HepG2 (cell line): ENCODE results near the gene PLEKHA6.

ENCODE experiments used
- ATF7-NPFF ChIP-seq: sonication (generic); formaldehyde crosslinking; IDR thresholded peaks from 2 replicates; pipeline ENCODE4 v1.8.1; 2023; ENCODE audit warnings: mild to moderate bottlenecking, low read depth, missing genetic modification reagents, moderate library complexity
- CBX5 ChIP-seq: sonication (generic); formaldehyde crosslinking; IDR thresholded peaks from 2 replicates; pipeline ENCODE4 v1.4.0; 2020; ENCODE audit warnings: missing genetic modification reagents, borderline replicate concordance
- NFYB ChIP-seq: sonication (generic); formaldehyde crosslinking; IDR thresholded peaks from 2 replicates; pipeline ENCODE4 v1.4.0; 2020; ENCODE audit warnings: missing genetic modification reagents
- POLR2A ChIP-seq, 2 experiments: IDR thresholded peaks; 2 replicates each; pipeline ENCODE4 v1.6.1; 2011; ENCODE audit warnings: low read depth in 2 of 2, low read length in 2 of 2, mild to moderate bottlenecking in 1 of 2, moderate library complexity in 1 of 2; ENCODE audit not compliant: insufficient read depth in 1 of 2
- RELA ChIP-seq: sonication (generic); formaldehyde crosslinking; IDR thresholded peaks from 2 replicates; pipeline ENCODE4 v1.4.0; 2020; ENCODE audit warnings: missing genetic modification reagents
- SRSF9 ChIP-seq: fragments of 200-400 bp; formaldehyde crosslinking; IDR thresholded peaks from 2 replicates; pipeline ENCODE4 v1.6.1; 2018; ENCODE audit warnings: borderline replicate concordance, mild to moderate bottlenecking, low read depth, low read length; ENCODE audit not compliant: insufficient read depth, poor library complexity, severe bottlenecking
- ZFX ChIP-seq: sonication (generic); formaldehyde crosslinking; IDR thresholded peaks from 2 replicates; pipeline ENCODE4 v1.4.0; 2020; ENCODE audit warnings: mild to moderate bottlenecking, low read depth, missing genetic modification reagents, moderate library complexity
- ZNF138 ChIP-seq: sonication (generic); formaldehyde crosslinking; IDR thresholded peaks from 2 replicates; pipeline ENCODE4 v1.5.0; 2020; ENCODE audit warnings: mild to moderate bottlenecking, low read depth, missing genetic modification reagents
- TF ChIP-seq, protein P1 (sequence below), 2 experiments: sonication (generic) in 1 of 2; formaldehyde crosslinking in 1 of 2; IDR thresholded peaks; 2 replicates each; pipeline versions ENCODE4 v1.5.1 to v1.6.1; 2011 to 2020; ENCODE audit warnings: borderline replicate concordance in 1 of 2, low read depth in 1 of 2, low read length in 1 of 2, mild to moderate bottlenecking in 1 of 2, missing genetic modification reagents in 1 of 2, moderate library complexity in 1 of 2
- TF ChIP-seq, protein P2 (sequence below): sonication (generic); formaldehyde crosslinking; IDR thresholded peaks from 2 replicates; pipeline ENCODE4 v1.4.0; 2020; ENCODE audit warnings: missing genetic modification reagents, borderline replicate concordance

DNA sequence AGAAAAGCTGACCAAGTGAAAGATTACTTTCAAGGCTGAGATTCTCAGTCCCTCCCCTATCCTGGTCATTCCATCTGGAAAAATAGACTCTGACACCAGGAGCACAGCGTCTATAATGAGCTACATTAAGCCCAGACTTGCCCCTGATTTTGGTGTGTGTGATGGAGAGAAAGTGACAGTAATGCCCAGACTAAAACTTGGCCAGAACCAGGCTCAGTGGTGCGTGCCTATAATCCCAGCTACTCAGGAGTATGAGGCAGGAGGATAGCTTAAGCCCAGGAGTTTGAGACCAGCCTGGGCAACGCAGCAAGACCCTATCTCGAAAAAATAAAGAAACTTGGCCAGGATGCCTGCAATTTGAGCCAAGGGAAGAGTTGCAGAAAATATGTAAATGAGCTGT, 15.9 kb downstream of the PLEKHA6 start:
- no peak for TF ChIP-seq ATF7-NPFF
- TF ChIP-seq ZNF138 (CRISPR knock-in tag), result no peak
- no peak for TF ChIP-seq RELA (CRISPR knock-in tag)
- TF ChIP-seq, protein P1, sequence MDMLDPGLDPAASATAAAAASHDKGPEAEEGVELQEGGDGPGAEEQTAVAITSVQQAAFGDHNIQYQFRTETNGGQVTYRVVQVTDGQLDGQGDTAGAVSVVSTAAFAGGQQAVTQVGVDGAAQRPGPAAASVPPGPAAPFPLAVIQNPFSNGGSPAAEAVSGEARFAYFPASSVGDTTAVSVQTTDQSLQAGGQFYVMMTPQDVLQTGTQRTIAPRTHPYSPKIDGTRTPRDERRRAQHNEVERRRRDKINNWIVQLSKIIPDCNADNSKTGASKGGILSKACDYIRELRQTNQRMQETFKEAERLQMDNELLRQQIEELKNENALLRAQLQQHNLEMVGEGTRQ (IDR thresholded peaks at IDR 0.05; ENCODE audit: low read depth, low read length), result no peak
- TF ChIP-seq, protein P1 (CRISPR knock-in tag; IDR thresholded peaks at IDR 0.05; ENCODE audit: borderline replicate concordance), result no peak
- no peak for TF ChIP-seq SRSF9
- no peak for TF ChIP-seq POLR2A (IDR thresholded peaks at IDR 0.05; ENCODE audit: insufficient read depth in 1 of 2, low read depth in 2 of 2, low read length in 2 of 2)
- TF ChIP-seq CBX5, result no peak
- no peak for TF ChIP-seq ZFX
- no peak for TF ChIP-seq NFYB
- TF ChIP-seq, protein P2, sequence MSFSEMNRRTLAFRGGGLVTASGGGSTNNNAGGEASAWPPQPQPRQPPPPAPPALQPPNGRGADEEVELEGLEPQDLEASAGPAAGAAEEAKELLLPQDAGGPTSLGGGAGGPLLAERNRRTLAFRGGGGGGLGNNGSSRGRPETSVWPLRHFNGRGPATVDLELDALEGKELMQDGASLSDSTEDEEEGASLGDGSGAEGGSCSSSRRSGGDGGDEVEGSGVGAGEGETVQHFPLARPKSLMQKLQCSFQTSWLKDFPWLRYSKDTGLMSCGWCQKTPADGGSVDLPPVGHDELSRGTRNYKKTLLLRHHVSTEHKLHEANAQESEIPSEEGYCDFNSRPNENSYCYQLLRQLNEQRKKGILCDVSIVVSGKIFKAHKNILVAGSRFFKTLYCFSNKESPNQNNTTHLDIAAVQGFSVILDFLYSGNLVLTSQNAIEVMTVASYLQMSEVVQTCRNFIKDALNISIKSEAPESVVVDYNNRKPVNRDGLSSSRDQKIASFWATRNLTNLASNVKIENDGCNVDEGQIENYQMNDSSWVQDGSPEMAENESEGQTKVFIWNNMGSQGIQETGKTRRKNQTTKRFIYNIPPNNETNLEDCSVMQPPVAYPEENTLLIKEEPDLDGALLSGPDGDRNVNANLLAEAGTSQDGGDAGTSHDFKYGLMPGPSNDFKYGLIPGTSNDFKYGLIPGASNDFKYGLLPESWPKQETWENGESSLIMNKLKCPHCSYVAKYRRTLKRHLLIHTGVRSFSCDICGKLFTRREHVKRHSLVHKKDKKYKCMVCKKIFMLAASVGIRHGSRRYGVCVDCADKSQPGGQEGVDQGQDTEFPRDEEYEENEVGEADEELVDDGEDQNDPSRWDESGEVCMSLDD (CRISPR knock-in tag), result no peak
